Measurements from ENCODE around the gene ARF1.

Gene ARF1

GRCh38 chr1:228071839-228072657 lies 10.5 kb upstream of the ARF1 start:
- DNase-seq, result no peak

- no peak for DNase-seq
Measured at GRCh38 chr1:228072658-228073043, 9.9 kb upstream of the ARF1 start.

GRCh38 chr1:228073061-228073856 lies 9.2 kb upstream of the ARF1 start:
- DNase-seq, result no peak

GRCh38 chr1:228073857-228074545 lies 8.5 kb upstream of the ARF1 start:
- no peak for DNase-seq

- no peak for DNase-seq
Measured at GRCh38 chr1:228074954-228075730, 7.4 kb upstream of the ARF1 start.

GRCh38 chr1:228075801-228076271 lies 6.7 kb upstream of the ARF1 start:
- no peak for DNase-seq

- DNase-seq, result no peak
Measured at GRCh38 chr1:228076796-228077430, 5.6 kb upstream of the ARF1 start.

- DNase-seq, result no peak
Measured at GRCh38 chr1:228077565-228078330, 4.8 kb upstream of the ARF1 start.

GRCh38 chr1:228079013-228079412 lies 3.5 kb upstream of the ARF1 start:
- no peak for DNase-seq

GRCh38 chr1:228079601-228080263 lies 2.8 kb upstream of the ARF1 start:
- DNase-seq, result no peak

- DNase-seq, result no peak
Measured at GRCh38 chr1:228081144-228081543, 1.4 kb upstream of the ARF1 start.

GRCh38 chr1:228081578-228082213 lies 812 bp upstream of the ARF1 start:
- DNase-seq, result peak; percentile 25

- DNase-seq, result peak; percentile 31
Measured at GRCh38 chr1:228082918-228083870, 686 bp downstream of the ARF1 start.

- DNase-seq, result no peak
Measured at GRCh38 chr1:228083871-228084278, 1.4 kb downstream of the ARF1 start.

GRCh38 chr1:228084325-228084724 lies 1.8 kb downstream of the ARF1 start:
- peak; percentile 73 for DNase-seq

GRCh38 chr1:228084797-228085196 lies 2.3 kb downstream of the ARF1 start:
- DNase-seq, result no peak

GRCh38 chr1:228085287-228085951 lies 2.9 kb downstream of the ARF1 start:
- no peak for DNase-seq

GRCh38 chr1:228087771-228088251 lies 5.3 kb downstream of the ARF1 start:
- DNase-seq, result peak; percentile 42

All from activated CD4-positive, alpha-beta T cell treated with anti-CD3 and anti-CD28 coated beads, Interleukin-10, Interleukin-2, amounts not matched to agents 100 ng/mL and 50 ng/mL, durations not matched to agents 16 hours and 8 hours (primary cell).